HCT116 (cell line): Measurements from ENCODE around the gene GGNBP2. TPM values are rescaled to one million over a fixed set of nuclear protein-coding genes. Genes with fewer than 3 reads are reported as not detected.

Experiments
- ATAC-seq: fragments of 200-7000 bp; cut with Tn5 transposase; 2 replicates; pipeline ENCODE4 v1.9.1; 2020; ENCODE audit warnings: mild to moderate bottlenecking, moderate library complexity
- BruUV-seq: library from RNA; stranded (reverse); fragments of 400-500 nt; replicated peaks from 2 replicates; lab custom pipeline; 2021; lab: Mats Ljungman, UMichigan
- CTCF ChIA-PET: fragments of 300-600 bp; sonication (Branson Sonifier 250); formaldehyde crosslinking; loops from one replicate; lab custom pipeline; 2021; ENCODE audit warnings: antibody characterized with exemption; lab: Charles Lee
- POLR2A ChIA-PET: fragments of 300-600, 350-600 bp; sonication (Branson Sonifier 250); formaldehyde crosslinking; loops from one replicate; lab custom pipeline; 2021; ENCODE audit warnings: antibody characterized with exemption; lab: Charles Lee
- RAD21 ChIA-PET, 2 experiments: fragments of 300-600 bp; sonication (Branson Sonifier 250); formaldehyde crosslinking; loops; one replicate each; lab custom pipeline; 2023; ENCODE audit warnings: low total read pairs in 2 of 2; ENCODE audit not compliant: uncharacterized antibody in 2 of 2, unreplicated experiment in 2 of 2, low non-redundant PET in 1 of 2; lab: Charles Lee
- DNase-seq: peaks from one replicate; pipeline ENCODE4 v3.0.0-alpha.2; 2010; ENCODE audit warnings: low read depth, low spot score
- H2AFZ ChIP-seq: fragments of 200-600 bp; shearing (Covaris generic), sonication (generic); 2 replicates; pipeline ENCODE4 v1.6.1; 2017; ENCODE audit warnings: low read depth, mixed run types, mixed read lengths, antibody characterized with exemption, low read length; ENCODE audit not compliant: poor library complexity, severe bottlenecking
- H3K27ac ChIP-seq: 2 replicates; pipeline ENCODE4 v1.5.1; 2012; ENCODE audit warnings: low read depth, low read length
- H3K27me3 ChIP-seq: fragments of 200-600 bp; sonication (generic); 2 replicates; pipeline ENCODE4 v1.6.1; 2016; ENCODE audit warnings: mixed run types, low read length, mixed read lengths; ENCODE audit not compliant: insufficient read depth
- H3K36me3 ChIP-seq, 2 experiments: fragments of 200-500 bp in 1 of 2; fragments of 200-600 bp in 1 of 2; sonication (Bioruptor generic) in 1 of 2; sonication (generic) in 1 of 2; 2 replicates each; pipeline versions ENCODE4 v1.5.1 to v1.6.1; 2014 to 2016; ENCODE audit warnings: low read length in 2 of 2, inconsistent platforms in 1 of 2, mixed read lengths in 1 of 2, mixed run types in 1 of 2; ENCODE audit not compliant: insufficient read depth in 2 of 2, control insufficient read depth in 1 of 2
- H3K4me1 ChIP-seq, 2 experiments: fragments of 200-600 bp in 1 of 2; sonication (generic) in 1 of 2; 2 replicates each; pipeline versions ENCODE4 v1.5.1 to v1.6.1; 2012 to 2017; ENCODE audit warnings: low read length in 2 of 2, inconsistent platforms in 1 of 2, mild to moderate bottlenecking in 1 of 2, mixed read lengths in 1 of 2, mixed run types in 1 of 2, moderate library complexity in 1 of 2; ENCODE audit not compliant: insufficient read depth in 2 of 2, control insufficient read depth in 1 of 2
- H3K4me2 ChIP-seq: fragments of 200-600 bp; sonication (generic); 2 replicates; pipeline ENCODE4 v1.6.1; 2017; ENCODE audit warnings: mixed run types, low read length, mixed read lengths
- H3K4me3 ChIP-seq, 2 experiments: fragments of 200-600 bp in 1 of 2; sonication (generic) in 1 of 2; replicated peaks in 1 of 2; 2 replicates each; pipeline ENCODE4 v1.5.1; 2011 to 2016; ENCODE audit warnings: low read length in 2 of 2, control low read depth in 1 of 2, low read depth in 1 of 2, mild to moderate bottlenecking in 1 of 2, mixed read lengths in 1 of 2, mixed run types in 1 of 2
- H3K79me2 ChIP-seq: fragments of 200-600 bp; sonication (generic); 2 replicates; pipeline ENCODE4 v1.6.1; 2017; ENCODE audit warnings: mild to moderate bottlenecking, mixed run types, low read length, moderate library complexity, mixed read lengths; ENCODE audit not compliant: insufficient read depth
- H3K9ac ChIP-seq: fragments of 200-600 bp; sonication (generic); 2 replicates; pipeline ENCODE4 v1.6.1; 2016; ENCODE audit warnings: low read length, mixed read lengths
- H3K9me2 ChIP-seq: fragments of 200-600 bp; sonication (generic), shearing (Covaris generic); 2 replicates; pipeline ENCODE4 v1.6.1; 2017; ENCODE audit warnings: mixed run types, mild to moderate bottlenecking, moderate library complexity; ENCODE audit not compliant: insufficient read depth
- H3K9me3 ChIP-seq, 2 experiments: fragments of 200-500 bp in 1 of 2; fragments of 200-600 bp in 1 of 2; sonication (Bioruptor generic) in 1 of 2; sonication (generic) in 1 of 2; 2 replicates each; pipeline ENCODE4 v1.6.1; 2014 to 2017; ENCODE audit warnings: low read length in 2 of 2, mixed read lengths in 2 of 2, inconsistent platforms in 1 of 2, low read depth in 1 of 2, mild to moderate bottlenecking in 1 of 2, mixed run types in 1 of 2, moderate library complexity in 1 of 2; ENCODE audit not compliant: control insufficient read depth in 1 of 2, insufficient read depth in 1 of 2
- H4K20me1 ChIP-seq: fragments of 200-600 bp; sonication (generic), shearing (Covaris generic); 2 replicates; pipeline ENCODE4 v1.6.1; 2017; ENCODE audit warnings: mixed run types, mild to moderate bottlenecking, moderate library complexity; ENCODE audit not compliant: insufficient read depth
- CBX3 ChIP-seq: IDR thresholded peaks from 2 replicates; pipeline ENCODE4 v1.6.1; 2012; ENCODE audit warnings: low read depth
- CEBPB ChIP-seq: IDR thresholded peaks from 2 replicates; pipeline ENCODE4 v1.6.1; 2012; ENCODE audit warnings: low read depth
- EZH2 ChIP-seq: fragments of 200-600 bp; sonication (generic); IDR thresholded peaks from 2 replicates; pipeline ENCODE4 v1.6.1; 2017; ENCODE audit warnings: antibody characterized with exemption, mixed run types
- EZH2phosphoT487 ChIP-seq: fragments of 200-600 bp; IDR thresholded peaks from 2 replicates; pipeline ENCODE4 v1.6.1; 2018; ENCODE audit warnings: antibody characterized with exemption, borderline replicate concordance
- POLR2AphosphoS5 ChIP-seq: IDR thresholded peaks from 2 replicates; pipeline ENCODE4 v1.6.1; 2011; ENCODE audit warnings: mild to moderate bottlenecking, low read depth, low read length, moderate library complexity
- SP1 ChIP-seq: IDR thresholded peaks from 2 replicates; pipeline ENCODE4 v1.6.1; 2012; ENCODE audit warnings: low read depth
- SRF ChIP-seq: IDR thresholded peaks from 2 replicates; pipeline ENCODE4 v1.6.1; 2012; ENCODE audit warnings: low read depth
- ZFX ChIP-seq: fragments of 450-650 bp; IDR thresholded peaks from 2 replicates; pipeline ENCODE4 v1.6.1; 2017
- intact Hi-C: fragments of 100-400 bp; cut with micrococcal nuclease; formaldehyde crosslinking; loops from 2 replicates; pipeline ENCODE4 v1.10.0; 2022
- total RNA-seq: library from RNA; stranded (reverse); gene quantifications from one replicate; pipeline ENCODE4 v1.2.1, GENCODE V29; 2021; ENCODE audit not compliant: unreplicated experiment
- TF ChIP-seq, protein P1 (sequence below), 3 experiments: fragments of 200-600 bp in 1 of 3; sonication (generic) in 1 of 3; IDR thresholded peaks in 2 of 3; conservative IDR thresholded peaks in 1 of 3; 2 replicates each; pipeline ENCODE4 v1.5.1; 2012 to 2017; ENCODE audit warnings: low read depth in 2 of 3, low read length in 2 of 3, antibody characterized with exemption in 1 of 3, borderline replicate concordance in 1 of 3, control low read depth in 1 of 3, mild to moderate bottlenecking in 1 of 3, mixed read lengths in 1 of 3, mixed run types in 1 of 3, moderate library complexity in 1 of 3; ENCODE audit not compliant: insufficient read depth in 1 of 3
- TF ChIP-seq, protein P2 (sequence below): IDR thresholded peaks from 2 replicates; pipeline ENCODE4 v1.6.1; 2012; ENCODE audit warnings: low read depth

GGNBP2 gene
- total RNA-seq, 1 experiment from 2014 or later, result 58.2 TPM

DNA sequence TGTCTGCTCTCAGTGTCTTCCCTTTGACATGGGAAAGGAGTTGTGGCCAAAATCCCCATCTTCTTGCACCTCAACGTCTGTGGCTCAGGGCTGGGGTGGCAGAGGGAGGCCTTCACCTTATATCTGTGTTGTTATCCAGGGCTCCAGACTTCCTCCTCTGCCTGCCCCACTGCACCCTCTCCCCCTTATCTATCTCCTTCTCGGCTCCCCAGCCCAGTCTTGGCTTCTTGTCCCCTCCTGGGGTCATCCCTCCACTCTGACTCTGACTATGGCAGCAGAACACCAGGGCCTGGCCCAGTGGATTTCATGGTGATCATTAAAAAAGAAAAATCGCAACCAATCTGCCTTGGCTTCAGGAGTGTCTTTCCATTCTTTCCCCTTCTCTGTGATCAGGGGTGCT lies 55.7 kb downstream of the GGNBP2 start:
- Histone ChIP-seq H3K27me3 (no peaks in the 10 kb centered on the region), H3K27ac (peak overlapping the region; percentile 81), H3K9ac (peak overlapping the region; percentile 99), H2AFZ (no peak overlapping the region), H3K9me2 (no peaks in the 10 kb centered on the region), H3K4me1 (peaks cover 5 to 22% of the 10 kb centered on the region in 2 experiments; a peak in 3 of 4 replicates), H3K4me2 (peak overlapping the region; percentile 100), H3K79me2 (peaks cover 42% of the 10 kb centered on the region), H3K4me3 (peak overlapping the region; percentile 91 to 98), H4K20me1 (no peaks in the 10 kb centered on the region), H3K9me3 (no peaks in the 10 kb centered on the region), H3K36me3 (peaks cover 0 to 17% of the 10 kb centered on the region in 2 experiments; a peak in 2 of 4 replicates)
- no TSS peak for BruUV-seq
- DNase-seq, result no peak
- no peak for ATAC-seq
- ChIA-PET POLR2A (interaction anchor here (1.7 kb wide), 1 partner anchor 65 kb away, joined by 10 read pairs; the partner anchor contains the start of genes MYO19 and PIGW), RAD21 (no interaction called here), CTCF (interaction anchor here (1.3 to 3.7 kb wide), 4 partner anchors 8 to 446 kb away, joined by 4 to 20 read pairs (median 12); partner anchors contain the start of genes DHRS11, MYO19 and PIGW)
- TF ChIP-seq, protein P1, sequence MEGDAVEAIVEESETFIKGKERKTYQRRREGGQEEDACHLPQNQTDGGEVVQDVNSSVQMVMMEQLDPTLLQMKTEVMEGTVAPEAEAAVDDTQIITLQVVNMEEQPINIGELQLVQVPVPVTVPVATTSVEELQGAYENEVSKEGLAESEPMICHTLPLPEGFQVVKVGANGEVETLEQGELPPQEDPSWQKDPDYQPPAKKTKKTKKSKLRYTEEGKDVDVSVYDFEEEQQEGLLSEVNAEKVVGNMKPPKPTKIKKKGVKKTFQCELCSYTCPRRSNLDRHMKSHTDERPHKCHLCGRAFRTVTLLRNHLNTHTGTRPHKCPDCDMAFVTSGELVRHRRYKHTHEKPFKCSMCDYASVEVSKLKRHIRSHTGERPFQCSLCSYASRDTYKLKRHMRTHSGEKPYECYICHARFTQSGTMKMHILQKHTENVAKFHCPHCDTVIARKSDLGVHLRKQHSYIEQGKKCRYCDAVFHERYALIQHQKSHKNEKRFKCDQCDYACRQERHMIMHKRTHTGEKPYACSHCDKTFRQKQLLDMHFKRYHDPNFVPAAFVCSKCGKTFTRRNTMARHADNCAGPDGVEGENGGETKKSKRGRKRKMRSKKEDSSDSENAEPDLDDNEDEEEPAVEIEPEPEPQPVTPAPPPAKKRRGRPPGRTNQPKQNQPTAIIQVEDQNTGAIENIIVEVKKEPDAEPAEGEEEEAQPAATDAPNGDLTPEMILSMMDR (IDR thresholded peaks at IDR 0.05 in 2 of 3, conservative IDR thresholded peaks at IDR 0.05 in 1 of 3; ENCODE audit: borderline replicate concordance in 1 of 3, insufficient read depth in 1 of 3, low read depth in 2 of 3, low read length in 2 of 3), result no peak
- no peak for TF ChIP-seq SP1
- TF ChIP-seq SRF, result no peak
- no peak for TF ChIP-seq EZH2phosphoT487
- intact Hi-C loops, result loop anchor here (5.0 kb wide), 1 partner anchor 53 kb away; no protein-coding TSS in a partner anchor

DNA sequence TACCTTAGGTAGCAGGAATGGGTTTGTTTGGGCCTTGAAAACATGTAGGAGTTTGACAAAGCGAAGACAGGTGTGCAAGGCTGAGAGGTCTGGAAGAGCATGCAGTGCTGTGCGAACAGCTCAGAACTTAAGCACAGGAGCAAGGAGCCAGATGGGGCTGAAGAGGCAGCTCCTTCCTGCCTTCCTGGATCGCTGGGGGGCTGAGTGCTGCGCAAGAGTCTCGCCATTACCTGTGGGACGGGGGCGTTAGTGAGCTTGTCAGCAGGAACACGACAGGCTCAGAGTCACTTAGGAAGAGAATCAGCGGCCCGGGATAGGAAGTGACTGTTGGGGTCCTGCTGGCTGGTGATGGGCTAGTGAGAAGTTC lies 56.2 kb downstream of the GGNBP2 start:
- Histone ChIP-seq H3K9ac (peak overlapping the region; percentile 99), H3K79me2 (peaks cover 47% of the 10 kb centered on the region), H3K27ac (peak overlapping the region; percentile 81), H3K36me3 (peaks cover 0 to 19% of the 10 kb centered on the region in 2 experiments; a peak in 2 of 4 replicates), H3K27me3 (no peaks in the 10 kb centered on the region), H4K20me1 (no peaks in the 10 kb centered on the region), H3K9me3 (no peaks in the 10 kb centered on the region), H3K4me1 (peaks cover 5 to 22% of the 10 kb centered on the region in 2 experiments; a peak in 3 of 4 replicates), H3K4me3 (peak overlapping the region; percentile 91 to 98), H2AFZ (no peak overlapping the region), H3K4me2 (peak overlapping the region; percentile 100), H3K9me2 (no peaks in the 10 kb centered on the region)
- ATAC-seq, result no peak
- no peak for DNase-seq
- RAD21 ChIA-PET, result interaction anchor here in 1 of 2 experiments (0.8 to 2.0 kb wide), 2 partner anchors 8 to 55 kb away, joined by 5 read pairs; partner anchors contain the start of gene DHRS11
- BruUV-seq, result TSS peak; percentile 86
- intact Hi-C loops, result loop anchor here (5.0 kb wide), 1 partner anchor 54 kb away; no protein-coding TSS in a partner anchor
- POLR2A ChIA-PET, result interaction anchor here (1.0 to 1.7 kb wide), 3 partner anchors 8 to 66 kb away, joined by 5 to 10 read pairs (median 6); partner anchors contain the start of genes GGNBP2, MYO19 and PIGW
- CTCF ChIA-PET, result interaction anchor here (1.0 to 3.7 kb wide), 8 partner anchors 9 to 639 kb away, joined by 3 to 20 read pairs (median 6); partner anchors contain the start of genes DHRS11, GGNBP2, MYO19 and PIGW
- TF ChIP-seq, protein P2, sequence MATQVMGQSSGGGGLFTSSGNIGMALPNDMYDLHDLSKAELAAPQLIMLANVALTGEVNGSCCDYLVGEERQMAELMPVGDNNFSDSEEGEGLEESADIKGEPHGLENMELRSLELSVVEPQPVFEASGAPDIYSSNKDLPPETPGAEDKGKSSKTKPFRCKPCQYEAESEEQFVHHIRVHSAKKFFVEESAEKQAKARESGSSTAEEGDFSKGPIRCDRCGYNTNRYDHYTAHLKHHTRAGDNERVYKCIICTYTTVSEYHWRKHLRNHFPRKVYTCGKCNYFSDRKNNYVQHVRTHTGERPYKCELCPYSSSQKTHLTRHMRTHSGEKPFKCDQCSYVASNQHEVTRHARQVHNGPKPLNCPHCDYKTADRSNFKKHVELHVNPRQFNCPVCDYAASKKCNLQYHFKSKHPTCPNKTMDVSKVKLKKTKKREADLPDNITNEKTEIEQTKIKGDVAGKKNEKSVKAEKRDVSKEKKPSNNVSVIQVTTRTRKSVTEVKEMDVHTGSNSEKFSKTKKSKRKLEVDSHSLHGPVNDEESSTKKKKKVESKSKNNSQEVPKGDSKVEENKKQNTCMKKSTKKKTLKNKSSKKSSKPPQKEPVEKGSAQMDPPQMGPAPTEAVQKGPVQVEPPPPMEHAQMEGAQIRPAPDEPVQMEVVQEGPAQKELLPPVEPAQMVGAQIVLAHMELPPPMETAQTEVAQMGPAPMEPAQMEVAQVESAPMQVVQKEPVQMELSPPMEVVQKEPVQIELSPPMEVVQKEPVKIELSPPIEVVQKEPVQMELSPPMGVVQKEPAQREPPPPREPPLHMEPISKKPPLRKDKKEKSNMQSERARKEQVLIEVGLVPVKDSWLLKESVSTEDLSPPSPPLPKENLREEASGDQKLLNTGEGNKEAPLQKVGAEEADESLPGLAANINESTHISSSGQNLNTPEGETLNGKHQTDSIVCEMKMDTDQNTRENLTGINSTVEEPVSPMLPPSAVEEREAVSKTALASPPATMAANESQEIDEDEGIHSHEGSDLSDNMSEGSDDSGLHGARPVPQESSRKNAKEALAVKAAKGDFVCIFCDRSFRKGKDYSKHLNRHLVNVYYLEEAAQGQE, result no peak
- no peak for TF ChIP-seq CEBPB
- TF ChIP-seq EZH2, result no peak
- TF ChIP-seq POLR2AphosphoS5, result no peak
- TF ChIP-seq, protein P1 (IDR thresholded peaks at IDR 0.05 in 2 of 3, conservative IDR thresholded peaks at IDR 0.05 in 1 of 3; ENCODE audit: borderline replicate concordance in 1 of 3, insufficient read depth in 1 of 3, low read depth in 2 of 3, low read length in 2 of 3), result no peak
- TF ChIP-seq CBX3, result no peak
- no peak for TF ChIP-seq EZH2phosphoT487
- TF ChIP-seq ZFX, result no peak
